MG63 (cell line): ENCODE measurements around the gene IGF1R. TPM values are rescaled to one million over a fixed set of nuclear protein-coding genes. Genes with fewer than 3 reads are reported as not detected.
A peak's percentile ranks its signal among the peaks of the same experiment; 100 is the strongest.

Experiments
- DNase-seq: peaks from one replicate; pipeline ENCODE4 v3.0.0-alpha.2; 2020
- H3K27me3 ChIP-seq: fragments of 250-450 bp; sonication (Bioruptor Pico); 2 replicates; pipeline ENCODE4 v1.5.1; 2020; ENCODE audit warnings: mild to moderate bottlenecking, moderate library complexity
- H3K36me3 ChIP-seq: fragments of 250-450 bp; sonication (Bioruptor Pico); 2 replicates; pipeline ENCODE4 v1.5.1; 2020; ENCODE audit warnings: mild to moderate bottlenecking, moderate library complexity
- H3K4me3 ChIP-seq: fragments of 250-450 bp; sonication (Bioruptor Pico); 2 replicates; pipeline ENCODE4 v1.5.1; 2020; ENCODE audit warnings: mild to moderate bottlenecking, moderate library complexity
- H3K9me3 ChIP-seq: fragments of 250-450 bp; sonication (Bioruptor Pico); 2 replicates; pipeline ENCODE4 v1.5.1; 2020; ENCODE audit warnings: mild to moderate bottlenecking, moderate library complexity
- total RNA-seq: library from RNA; depleted of rRNA; stranded (reverse); fragments of >200 nt; shearing (Covaris generic); gene quantifications from 2 replicates; pipeline ENCODE4 v1.2.3, GENCODE V29; 2014; ENCODE audit warnings: low replicate concordance

Gene IGF1R
- total RNA-seq, 1 experiment from 2014 or later = 2.5 TPM

GRCh38 chr15:98708037-98708590, 59.8 kb downstream of the IGF1R start:
- Histone ChIP-seq H3K36me3 (peaks cover 26% of the 10 kb centered on the region), H3K9me3 (no peaks in the 10 kb centered on the region), H3K4me3 (no peak overlapping the region), H3K27me3 (no peaks in the 10 kb centered on the region)
- DNase-seq = no peak

- Histone ChIP-seq H3K9me3 (no peaks in the 10 kb centered on the region), H3K4me3 (no peak overlapping the region), H3K27me3 (no peaks in the 10 kb centered on the region), H3K36me3 (peaks cover 30% of the 10 kb centered on the region)
- no peak for DNase-seq
Observed at GRCh38 chr15:98711810-98712209, 63.5 kb downstream of the IGF1R start.

GRCh38 chr15:98712845-98713584, 64.7 kb downstream of the IGF1R start:
- no peak for DNase-seq

GRCh38 chr15:98713585-98714001, 65.3 kb downstream of the IGF1R start:
- DNase-seq = peak; percentile 68

More at GRCh38 chr15:98712845-98713584, 64.7 kb downstream of the IGF1R start:
- Histone ChIP-seq H3K9me3 (no peaks in the 10 kb centered on the region), H3K27me3 (no peaks in the 10 kb centered on the region), H3K4me3 (no peak overlapping the region), H3K36me3 (peaks cover 24% of the 10 kb centered on the region)

GRCh38 chr15:98714922-98715321, 66.6 kb downstream of the IGF1R start:
- Histone ChIP-seq H3K36me3 (peaks cover 19% of the 10 kb centered on the region), H3K9me3 (no peaks in the 10 kb centered on the region), H3K27me3 (no peaks in the 10 kb centered on the region), H3K4me3 (no peak overlapping the region)
- no peak for DNase-seq

More at GRCh38 chr15:98713585-98714001, 65.3 kb downstream of the IGF1R start:
- no peaks in the 10 kb centered on the region for H3K9me3 ChIP-seq
- H3K4me3 ChIP-seq = no peak overlapping the region
- H3K27me3 ChIP-seq = no peaks in the 10 kb centered on the region
- H3K36me3 ChIP-seq = peaks cover 22% of the 10 kb centered on the region

GRCh38 chr15:98715401-98715800, 67.1 kb downstream of the IGF1R start:
- no peaks in the 10 kb centered on the region for H3K27me3 ChIP-seq
- H3K4me3 ChIP-seq = no peak overlapping the region
- H3K9me3 ChIP-seq = no peaks in the 10 kb centered on the region
- H3K36me3 ChIP-seq = peaks cover 18% of the 10 kb centered on the region
- no peak for DNase-seq

- peaks cover 14% of the 10 kb centered on the region for H3K36me3 ChIP-seq
- H3K4me3 ChIP-seq = no peak overlapping the region
Observed at GRCh38 chr15:98715890-98716443, 67.6 kb downstream of the IGF1R start.

GRCh38 chr15:98717371-98717770, 69.0 kb downstream of the IGF1R start:
- Histone ChIP-seq H3K4me3 (no peak overlapping the region), H3K27me3 (no peaks in the 10 kb centered on the region), H3K36me3 (peaks cover 4% of the 10 kb centered on the region; the same call in 1 of the 2 replicates), H3K9me3 (no peaks in the 10 kb centered on the region)
- DNase-seq = no peak

More at GRCh38 chr15:98715890-98716443, 67.6 kb downstream of the IGF1R start:
- Histone ChIP-seq H3K9me3 (no peaks in the 10 kb centered on the region), H3K27me3 (no peaks in the 10 kb centered on the region)
- DNase-seq = no peak

- DNase-seq = no peak
- no peaks in the 10 kb centered on the region for H3K27me3 ChIP-seq
- no peaks in the 10 kb centered on the region for H3K9me3 ChIP-seq
- peaks cover 4% of the 10 kb centered on the region; the same call in 1 of the 2 replicates for H3K36me3 ChIP-seq
- no peak overlapping the region for H3K4me3 ChIP-seq
Observed at GRCh38 chr15:98717942-98718341, 69.6 kb downstream of the IGF1R start.

- H3K9me3 ChIP-seq = no peaks in the 10 kb centered on the region
- H3K4me3 ChIP-seq = no peak overlapping the region
- peaks cover 4% of the 10 kb centered on the region; the same call in 1 of the 2 replicates for H3K36me3 ChIP-seq
- H3K27me3 ChIP-seq = no peaks in the 10 kb centered on the region
- no peak for DNase-seq
Observed at GRCh38 chr15:98718426-98719136, 70.2 kb downstream of the IGF1R start.

GRCh38 chr15:98719137-98719740, 70.9 kb downstream of the IGF1R start:
- Histone ChIP-seq H3K9me3 (no peaks in the 10 kb centered on the region), H3K4me3 (no peak overlapping the region), H3K27me3 (no peaks in the 10 kb centered on the region), H3K36me3 (peaks cover 4% of the 10 kb centered on the region; the same call in 1 of the 2 replicates)
- DNase-seq = no peak

- H3K36me3 ChIP-seq = peaks cover 9% of the 10 kb centered on the region
- no peaks in the 10 kb centered on the region for H3K9me3 ChIP-seq
- no peaks in the 10 kb centered on the region for H3K27me3 ChIP-seq
- DNase-seq = no peak
- H3K4me3 ChIP-seq = no peak overlapping the region
Observed at GRCh38 chr15:98720031-98720430, 71.7 kb downstream of the IGF1R start.

- H3K36me3 ChIP-seq = peaks cover 13% of the 10 kb centered on the region
- no peak overlapping the region for H3K4me3 ChIP-seq
- H3K27me3 ChIP-seq = no peaks in the 10 kb centered on the region
- DNase-seq = no peak
- peaks cover 7% of the 10 kb centered on the region for H3K9me3 ChIP-seq
Observed at GRCh38 chr15:98720577-98721565, 72.5 kb downstream of the IGF1R start.

- Histone ChIP-seq H3K4me3 (no peak overlapping the region), H3K9me3 (peaks cover 11% of the 10 kb centered on the region), H3K36me3 (peaks cover 15% of the 10 kb centered on the region), H3K27me3 (no peaks in the 10 kb centered on the region)
- no peak for DNase-seq
Observed at GRCh38 chr15:98722209-98722608, 73.9 kb downstream of the IGF1R start.

- H3K27me3 ChIP-seq = no peaks in the 10 kb centered on the region
- no peak overlapping the region for H3K4me3 ChIP-seq
- peaks cover 15% of the 10 kb centered on the region for H3K36me3 ChIP-seq
- H3K9me3 ChIP-seq = peaks cover 11% of the 10 kb centered on the region
- DNase-seq = no peak
Observed at GRCh38 chr15:98722645-98723044, 74.3 kb downstream of the IGF1R start.

GRCh38 chr15:98723195-98723594, 74.9 kb downstream of the IGF1R start:
- Histone ChIP-seq H3K36me3 (peaks cover 15% of the 10 kb centered on the region), H3K9me3 (peaks cover 11% of the 10 kb centered on the region), H3K27me3 (no peaks in the 10 kb centered on the region), H3K4me3 (no peak overlapping the region)
- DNase-seq = no peak
